Colonic mucosa (tissue), 4 donors: Measurements from ENCODE around the gene HOXC10. TPM values are rescaled to one million over a fixed set of nuclear protein-coding genes. Genes with fewer than 3 reads are reported as not detected.

ENCODE experiments used
- DNase-seq: peaks from one replicate; pipeline ENCODE4 v3.0.0-alpha.2; 2020
- H3K27ac ChIP-seq: fragments of 200-600 bp; one replicate; pipeline ENCODE4 v1.8.0; 2021
- H3K27me3 ChIP-seq: fragments of 200-600 bp; one replicate; pipeline ENCODE4 v1.8.0; 2021
- H3K36me3 ChIP-seq: fragments of 200-600 bp; one replicate; pipeline ENCODE4 v1.8.0; 2021
- H3K4me1 ChIP-seq: fragments of 200-600 bp; one replicate; pipeline ENCODE4 v1.8.0; 2021; ENCODE audit warnings: mild to moderate bottlenecking
- H3K4me3 ChIP-seq: fragments of 200-600 bp; one replicate; pipeline ENCODE4 v1.8.0; 2021
- H3K9ac ChIP-seq, 2 donors: one replicate each; pipeline ENCODE4 v1.7.0; 2013; ENCODE audit warnings: control low read depth in 2 of 2, low read depth in 2 of 2, low read length in 2 of 2
- H3K9me3 ChIP-seq: fragments of 200-600 bp; one replicate; pipeline ENCODE4 v1.8.0; 2021
- CTCF ChIP-seq: fragments of 200-600 bp; IDR thresholded peaks from one replicate; pipeline ENCODE4 v1.8.0; 2022; ENCODE audit warnings: antibody characterized with exemption, mild to moderate bottlenecking
- intact Hi-C: fragments of 100-400 bp; cut with DNase I; formaldehyde crosslinking; loops from one replicate; pipeline ENCODE4 v1.14.1; 2022
- total RNA-seq, 2 donors: library from RNA; stranded (reverse); fragmentation: NEBNext Ultra II Directional in 1 of 2; extraction: Animal tissue kit (Norgen Biotek cat#: 25700) in 1 of 2; gene quantifications; one replicate each; pipeline ENCODE4 v1.2.1, GENCODE V29; 2021
- donor health status: healthy.
- donor health status: DM: no; HTN: no; CAD: no.
- donor health status: DM: no; HTN: no; CAD: no.

The HOXC10 gene
- total RNA-seq, 2 donors from 2014 or later: not detected

GRCh38 chr12:53973236-53974042 is 11.5 kb upstream of the HOXC10 start:
- Histone ChIP-seq H3K4me1 (no peaks in the 10 kb centered on the region), H3K27ac (no peak overlapping the region), H3K27me3 (peaks cover 97% of the 10 kb centered on the region), H3K9ac (no peak overlapping the region), H3K36me3 (no peaks in the 10 kb centered on the region), H3K9me3 (no peaks in the 10 kb centered on the region), H3K4me3 (no peak overlapping the region)
- TF ChIP-seq CTCF: no peak
- DNase-seq: no peak
- intact Hi-C loops: no loop called here

- Histone ChIP-seq H3K27me3 (peaks cover 95% of the 10 kb centered on the region), H3K4me1 (no peaks in the 10 kb centered on the region), H3K27ac (no peak within 1 kb of the TSS), H3K4me3 (no peak within 1 kb of the TSS), H3K36me3 (no peaks in the 10 kb centered on the region), H3K9me3 (no peaks in the 10 kb centered on the region), H3K9ac (no peak within 1 kb of the TSS)
- no peak for DNase-seq
- no peak for TF ChIP-seq CTCF
- intact Hi-C loops: no loop called here
These were observed 10.6 kb upstream of the HOXC10 start, which contains the start of gene HOTAIR for GRCh38 chr12:53974084-53975063. HOTAIR (minus strand) TSS chr12:53974954.

- DNase-seq: no peak
- no peak overlapping the region for H3K27ac ChIP-seq
- intact Hi-C loops: no loop called here
- no peaks in the 10 kb centered on the region for H3K9me3 ChIP-seq
- H3K4me1 ChIP-seq: no peaks in the 10 kb centered on the region
- H3K36me3 ChIP-seq: no peaks in the 10 kb centered on the region
- H3K4me3 ChIP-seq: no peak overlapping the region
- TF ChIP-seq CTCF: no peak
- H3K27me3 ChIP-seq: peaks cover 94% of the 10 kb centered on the region
- no peak overlapping the region for H3K9ac ChIP-seq
These were observed 9.9 kb upstream of the HOXC10 start for GRCh38 chr12:53975064-53975471.

- H3K9me3 ChIP-seq: no peaks in the 10 kb centered on the region
- H3K27me3 ChIP-seq: peaks cover 94% of the 10 kb centered on the region
- H3K36me3 ChIP-seq: no peaks in the 10 kb centered on the region
- no peak for TF ChIP-seq CTCF
- H3K4me1 ChIP-seq: no peaks in the 10 kb centered on the region
- no peak for DNase-seq
- no peak overlapping the region for H3K27ac ChIP-seq
- no peak overlapping the region for H3K4me3 ChIP-seq
- intact Hi-C loops: no loop called here
- H3K9ac ChIP-seq: no peak overlapping the region
These were observed 9.3 kb upstream of the HOXC10 start for GRCh38 chr12:53975479-53976152.
